ENCODE data around the gene BEST3.
"Not testable (repeated sequence)": the region's sequence is repeated elsewhere in the genome, so short reads cannot be mapped to it uniquely, and the experiment has no call there.

Gene BEST3

DNA sequence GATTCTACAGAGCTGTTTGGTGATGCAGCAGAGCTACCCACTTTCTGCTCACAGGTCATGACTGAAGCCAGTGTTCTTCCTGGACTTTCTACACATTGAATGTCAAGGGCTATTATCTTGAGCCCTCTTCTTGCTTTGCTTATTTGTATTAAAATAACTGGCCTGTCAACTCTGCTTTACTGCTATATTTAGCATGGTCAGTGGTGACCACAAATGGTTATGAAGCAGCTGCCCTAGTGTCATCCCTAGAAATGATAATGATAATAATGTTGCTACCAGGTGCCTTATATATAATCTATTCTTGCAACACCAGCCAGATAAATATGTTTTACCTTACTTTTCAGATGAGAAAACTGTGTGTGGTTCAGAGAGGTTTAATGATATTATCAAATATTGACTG, 85.8 kb downstream of the BEST3 start:
- Mint-ChIP-seq H3K27ac (no peak overlapping the region), H3K4me3 (no peak overlapping the region), H3K27me3 (peaks cover 0 to under 1% of the 10 kb centered on the region in 2 donors), H3K4me1 (peaks cover 9 to 12% of the 10 kb centered on the region in 2 donors), H3K36me3 (no peaks in the 10 kb centered on the region), H3K9me3 (peaks cover 0 to 3% of the 10 kb centered on the region in 2 donors)
- ATAC-seq (replicated peaks) (no peak), DNase-seq (no peak)

DNA sequence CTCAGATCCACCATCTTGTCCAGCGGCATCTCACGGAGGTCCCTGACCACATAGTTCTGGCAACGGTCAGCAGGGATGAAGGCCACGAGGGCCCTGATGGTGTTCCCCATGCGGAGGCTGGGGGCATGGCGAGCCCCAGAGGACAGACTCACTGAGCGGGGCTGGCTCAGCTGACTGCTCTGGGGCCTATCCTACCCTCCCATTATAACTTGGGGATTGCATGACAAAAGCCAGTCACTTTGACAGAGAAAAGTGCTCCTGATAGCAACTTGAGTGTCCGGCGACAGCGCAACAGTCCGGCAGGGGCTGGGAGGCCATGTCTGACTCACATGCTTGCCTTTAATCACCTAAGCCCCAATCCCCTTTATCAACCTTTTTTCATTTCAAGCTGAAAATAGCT, 88.4 kb downstream of the BEST3 start, which contains the start of gene LRRC10:
TSS of gene LRRC10 (minus strand) at position 179 of the 400 bp plus-strand sequence. CDS start at position 110, 69 bp downstream.
- H3K36me3 Mint-ChIP-seq: no peaks in the 10 kb centered on the region
- peaks cover 0 to 3% of the 10 kb centered on the region in 2 donors for H3K9me3 Mint-ChIP-seq
- peaks cover 5% of the 10 kb centered on the region in 2 donors for H3K4me1 Mint-ChIP-seq
- ATAC-seq (replicated peaks) (no peak), DNase-seq (no peak)
- no peaks in the 10 kb centered on the region for H3K27me3 Mint-ChIP-seq
- no peak within 1 kb of the TSS for H3K4me3 Mint-ChIP-seq
- no peak within 1 kb of the TSS for H3K27ac Mint-ChIP-seq

DNA sequence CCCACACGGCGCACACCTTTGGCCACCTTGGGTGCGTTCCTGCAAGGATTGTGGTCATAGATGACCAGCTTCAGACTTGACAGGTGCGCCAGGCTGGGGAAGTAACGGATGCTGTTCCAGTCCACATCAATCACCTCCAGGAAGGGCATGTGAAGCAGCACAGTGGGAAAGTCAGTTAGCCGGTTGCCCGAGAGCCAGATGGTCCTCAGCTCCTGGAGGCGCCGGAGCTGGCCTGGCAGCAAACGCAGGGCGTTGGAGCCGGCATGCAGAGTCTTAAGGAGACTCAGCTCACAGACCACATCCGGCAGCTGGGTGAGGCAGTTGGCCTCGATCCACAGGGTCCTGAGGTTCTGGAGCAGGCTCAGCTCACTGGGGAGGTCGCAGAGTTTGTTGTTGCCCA, 89.0 kb downstream of the BEST3 start:
- Mint-ChIP-seq H3K36me3 (no peaks in the 10 kb centered on the region), H3K4me1 (no peaks in the 10 kb centered on the region), H3K9me3 (no peaks in the 10 kb centered on the region), H3K4me3 (no peak overlapping the region), H3K27me3 (no peaks in the 10 kb centered on the region), H3K27ac (no peak overlapping the region)
- DNase-seq (no peak), ATAC-seq (replicated peaks) (no peak)

DNA sequence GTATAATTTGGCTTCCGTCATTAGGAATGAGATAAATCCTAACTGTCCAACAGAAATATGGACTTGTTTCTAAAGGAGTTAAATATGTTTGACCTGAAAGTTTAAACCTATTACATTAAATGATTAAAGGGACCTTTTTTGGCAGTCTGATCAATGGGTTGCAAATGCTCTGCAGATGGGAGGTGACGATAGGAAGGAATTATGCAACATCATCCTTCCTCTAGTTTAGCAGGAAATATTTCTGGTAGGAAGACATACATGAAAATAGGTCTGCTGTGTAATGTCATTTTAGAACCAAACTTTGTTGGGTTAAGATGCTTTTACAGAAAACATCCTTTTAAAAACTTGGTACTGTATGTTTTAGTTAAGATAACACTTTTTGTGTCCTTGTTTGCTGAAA, 91.0 kb downstream of the BEST3 start:
- Mint-ChIP-seq H3K4me3 (no peak overlapping the region), H3K9me3 (no peaks in the 10 kb centered on the region), H3K27me3 (no peaks in the 10 kb centered on the region), H3K27ac (no peak overlapping the region), H3K36me3 (peaks cover 5% of the 10 kb centered on the region in 2 donors), H3K4me1 (no peaks in the 10 kb centered on the region)
- no peak for DNase-seq
- no peak for ATAC-seq (replicated peaks)

DNA sequence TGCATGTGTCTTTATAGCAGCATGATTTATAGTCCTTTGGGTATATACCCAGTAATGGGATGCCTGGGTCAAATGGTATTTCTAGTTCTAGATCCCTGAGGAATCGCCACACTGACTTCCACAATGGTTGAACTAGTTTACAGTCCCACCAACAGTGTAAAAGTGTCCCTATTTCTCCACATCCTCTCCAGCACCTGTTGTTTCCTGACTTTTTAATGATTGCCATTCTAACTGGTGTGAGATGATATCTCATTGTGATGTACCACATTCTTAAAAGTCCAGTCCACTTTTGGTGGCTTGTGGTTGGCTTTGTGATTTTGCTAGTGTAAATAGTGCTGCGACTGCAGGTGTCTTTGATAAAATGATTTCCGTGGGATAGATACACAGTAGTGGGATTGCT, 94.8 kb downstream of the BEST3 start:
- not testable (repeated sequence) for H3K27ac Mint-ChIP-seq; H3K4me3 Mint-ChIP-seq; H3K27me3 Mint-ChIP-seq; H3K4me1 Mint-ChIP-seq; H3K9me3 Mint-ChIP-seq; ATAC-seq (replicated peaks); DNase-seq
- H3K36me3 Mint-ChIP-seq: peaks cover 24 to 31% of the 10 kb centered on the region in 2 donors
